Epidermal melanocyte (primary cell): Measurements from ENCODE around the gene MAP3K13.

ENCODE experiments used
- DNase-seq: peaks from one replicate; pipeline ENCODE4 v3.0.0; 2011; ENCODE audit warnings: low spot score; ENCODE audit not compliant: insufficient read length

MAP3K13 gene

GRCh38 chr3:185362850-185363661 lies at the start of gene MAP3K13:
MAP3K13 (plus strand) TSS chr3:185363136; CDS start chr3:185428582, 65,446 bp downstream.
- peak; percentile 74 for DNase-seq

GRCh38 chr3:185313693-185314246 lies 49.2 kb upstream of the MAP3K13 start:
- DNase-seq = no peak

GRCh38 chr3:185316740-185317412 lies 46.1 kb upstream of the MAP3K13 start:
- DNase-seq = no peak

GRCh38 chr3:185317674-185318073 lies 45.3 kb upstream of the MAP3K13 start:
- no peak for DNase-seq

- no peak for DNase-seq
Measured at GRCh38 chr3:185318141-185318540, 44.8 kb upstream of the MAP3K13 start.

GRCh38 chr3:185319801-185320200 lies 43.1 kb upstream of the MAP3K13 start:
- no peak for DNase-seq

GRCh38 chr3:185320949-185321348 lies 42.0 kb upstream of the MAP3K13 start:
- DNase-seq = no peak

- DNase-seq = no peak
Measured at GRCh38 chr3:185322101-185322719, 40.7 kb upstream of the MAP3K13 start.

- DNase-seq = no peak
Measured at GRCh38 chr3:185325946-185326791, 36.8 kb upstream of the MAP3K13 start.

GRCh38 chr3:185327062-185327461 lies 35.9 kb upstream of the MAP3K13 start:
- no peak for DNase-seq

- DNase-seq = no peak
Measured at GRCh38 chr3:185328324-185329004, 34.5 kb upstream of the MAP3K13 start.

- no peak for DNase-seq
Measured at GRCh38 chr3:185330238-185330637, 32.7 kb upstream of the MAP3K13 start.

GRCh38 chr3:185330644-185331043 lies 32.3 kb upstream of the MAP3K13 start:
- DNase-seq = no peak

GRCh38 chr3:185332026-185332735 lies 30.8 kb upstream of the MAP3K13 start:
- no peak for DNase-seq

GRCh38 chr3:185335799-185336198 lies 27.1 kb upstream of the MAP3K13 start:
- no peak for DNase-seq

- DNase-seq = no peak
Measured at GRCh38 chr3:185337231-185337816, 25.6 kb upstream of the MAP3K13 start.

GRCh38 chr3:185339945-185340344 lies 23.0 kb upstream of the MAP3K13 start:
- DNase-seq = no peak

- DNase-seq = no peak
Measured at GRCh38 chr3:185340751-185341150, 22.2 kb upstream of the MAP3K13 start.
